GM12872 (cell line): Measurements from ENCODE around the gene CXXC1.

ENCODE experiments used
- CTCF ChIP-seq: IDR thresholded peaks from 3 replicates; pipeline ENCODE4 v1.5.1; 2011; ENCODE audit warnings: low read depth, mild to moderate bottlenecking, low read length, moderate library complexity; ENCODE audit not compliant: insufficient read depth

CXXC1 gene

GRCh38 chr18:50275503-50276036 lies 11.9 kb downstream of the CXXC1 start:
- no peak for TF ChIP-seq CTCF

- no peak for TF ChIP-seq CTCF
Observed at GRCh38 chr18:50274941-50275340, 12.6 kb downstream of the CXXC1 start.

- no peak for TF ChIP-seq CTCF
Observed at GRCh38 chr18:50274044-50274442, 13.4 kb downstream of the CXXC1 start.

- TF ChIP-seq CTCF, result no peak
Observed at GRCh38 chr18:50273203-50274043, 14.1 kb downstream of the CXXC1 start.

GRCh38 chr18:50272568-50272967 lies 14.9 kb downstream of the CXXC1 start:
- TF ChIP-seq CTCF, result no peak

- peak; percentile 89 for TF ChIP-seq CTCF
Observed at GRCh38 chr18:50268022-50268747, 19.3 kb downstream of the CXXC1 start.

- no peak for TF ChIP-seq CTCF
Observed at GRCh38 chr18:50266248-50266704, 21.2 kb downstream of the CXXC1 start, which contains the start of gene CFAP53. TSS of gene CFAP53 (minus strand) at chr18:50266495. CDS start at chr18:50266404, 91 bp downstream.
